GM19193 (cell line): ENCODE results near the gene EFHD2.

Experiments
- POLR2A ChIP-seq: IDR thresholded peaks from 4 replicates; pipeline ENCODE4 v1.6.1; 2011; ENCODE audit not compliant: insufficient read depth, insufficient read length; ENCODE audit errors: extremely low read depth

The EFHD2 gene

GRCh38 chr1:15468145-15468544 is 58.5 kb downstream of the EFHD2 start:
- TF ChIP-seq POLR2A = no peak

GRCh38 chr1:15469361-15469760 is 59.7 kb downstream of the EFHD2 start:
- no peak for TF ChIP-seq POLR2A

- no peak for TF ChIP-seq POLR2A
These were observed 62.9 kb downstream of the EFHD2 start for GRCh38 chr1:15472587-15472986.

DNA sequence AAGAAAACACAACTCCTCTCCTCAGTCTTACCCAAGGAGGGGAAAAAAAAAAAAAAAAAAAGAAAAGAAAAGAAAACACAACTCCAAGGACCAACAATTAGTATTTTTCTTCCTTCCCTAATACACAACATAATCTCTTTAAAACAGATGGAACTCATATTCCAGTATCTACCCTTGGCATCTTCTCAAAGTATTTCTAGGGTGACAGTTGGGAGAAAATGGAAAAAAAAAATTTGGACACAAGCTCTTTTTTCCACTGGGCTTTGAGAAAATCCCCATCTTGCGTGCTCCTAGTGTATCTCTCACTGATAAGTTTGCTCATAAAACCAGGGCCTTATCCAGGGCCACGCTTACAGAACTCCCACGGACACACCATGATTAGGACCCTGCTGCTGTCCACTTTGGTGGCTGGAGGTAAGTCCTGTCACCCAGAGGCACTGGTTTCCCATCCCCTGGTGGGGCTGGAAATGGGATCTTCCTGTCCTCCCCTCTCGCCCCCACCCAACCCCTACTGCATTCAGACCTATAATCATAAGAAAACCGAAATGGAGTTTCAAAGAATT is 66.1 kb downstream of the EFHD2 start, which contains the start of gene CELA2B:
CELA2B (plus strand) TSS at position 353 of the 563 bp plus-strand sequence; CDS start at position 375, 22 bp downstream.
- no peak for TF ChIP-seq POLR2A

- no peak for TF ChIP-seq POLR2A
These were observed 67.2 kb downstream of the EFHD2 start for GRCh38 chr1:15476927-15477326.

GRCh38 chr1:15477646-15478212 is 68.0 kb downstream of the EFHD2 start:
- TF ChIP-seq POLR2A = no peak
